ENCODE measurements around the gene CRLF3. TPM values are rescaled to one million over a fixed set of nuclear protein-coding genes. Genes with fewer than 3 reads are reported as not detected.
"Not testable (repeated sequence)": the region's sequence is repeated elsewhere in the genome, so short reads cannot be mapped to it uniquely, and the experiment has no call there.

CRLF3 gene
- total RNA-seq, 6 experiments from 2014 or later: 11.6 to 13.4 (median 12.1) TPM

DNA sequence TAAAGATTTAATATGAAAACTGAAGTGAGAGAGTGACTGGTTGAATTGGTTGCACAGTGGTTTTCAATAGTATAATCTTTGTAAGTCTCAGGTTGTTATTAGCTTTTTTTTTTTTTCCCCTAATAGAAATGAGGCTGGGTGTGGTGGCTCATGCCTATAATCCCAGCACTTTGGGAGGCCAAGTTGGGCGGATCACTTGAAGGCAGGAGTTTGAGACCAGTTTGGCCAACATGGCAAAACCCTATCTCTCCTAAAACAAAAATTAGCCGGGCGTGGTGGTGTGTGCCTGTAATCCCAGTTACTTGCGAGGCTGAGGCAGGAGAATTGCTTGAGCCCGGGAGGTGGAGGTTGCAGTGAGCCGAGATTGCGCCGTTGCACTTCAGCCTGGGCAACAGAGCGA is 89.3 kb downstream of the CRLF3 start:
- not testable (repeated sequence) for H3K9me3 Mint-ChIP-seq; H3K4me3 Mint-ChIP-seq; H3K27me3 Mint-ChIP-seq (ENCODE audit: insufficient read depth); H3K27ac Mint-ChIP-seq; DNase-seq
- Mint-ChIP-seq H3K36me3 (ENCODE audit: low read depth) (peaks cover 16% of the 10 kb centered on the region), H3K4me1 (ENCODE audit: low read depth) (peaks cover 16% of the 10 kb centered on the region)

DNA sequence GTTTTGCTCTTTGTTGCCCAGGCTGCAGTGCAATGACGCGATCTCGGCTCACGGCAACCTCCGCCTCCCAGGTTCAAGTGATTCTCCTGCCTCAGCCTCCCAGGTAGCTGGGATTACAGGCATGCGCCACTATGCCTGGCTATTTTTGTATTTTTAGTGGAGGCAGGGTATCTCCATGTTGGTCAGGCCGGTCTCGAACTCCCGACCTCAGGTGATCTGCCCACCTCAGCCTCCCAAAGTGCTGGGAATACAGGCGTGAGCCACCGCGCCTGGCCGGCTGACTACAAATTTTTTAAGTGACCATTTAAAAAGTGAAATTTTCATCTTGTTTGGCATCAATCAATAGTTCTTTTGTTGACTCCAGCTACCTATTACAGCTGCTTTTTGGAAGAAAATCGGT is 90.3 kb downstream of the CRLF3 start:
- DNase-seq; H3K27me3 Mint-ChIP-seq (ENCODE audit: insufficient read depth); H3K27ac Mint-ChIP-seq; H3K9me3 Mint-ChIP-seq: not testable (repeated sequence)
- peak overlapping the region; percentile 90 for H3K4me3 Mint-ChIP-seq
- peaks cover 13% of the 10 kb centered on the region for H3K36me3 Mint-ChIP-seq (ENCODE audit: low read depth)
- H3K4me1 Mint-ChIP-seq (ENCODE audit: low read depth): peaks cover 14% of the 10 kb centered on the region

Other genes with a start within 250 kb of the CRLF3 start
- 1 to 10 TPM; 2.2 to 4.7 (median 4.0) TPM for gene ATAD5, start 7.3 kb upstream of the CRLF3 start, total RNA-seq (2021; fragmentation: NEBNext Ultra II Directional; extraction: Animal tissue kit (Norgen Biotek cat#: 25700))
- 10 to 100 TPM; 12.7 to 14.5 (median 13.5) TPM for gene TEFM, start 81.5 kb upstream of the CRLF3 start, total RNA-seq (2021; fragmentation: NEBNext Ultra II Directional; extraction: Animal tissue kit (Norgen Biotek cat#: 25700))
- gene ADAP2, start 97.3 kb upstream of the CRLF3 start, total RNA-seq (2021; fragmentation: NEBNext Ultra II Directional; extraction: Animal tissue kit (Norgen Biotek cat#: 25700)): under 1 TPM; 0.12 to 0.61 (median 0.37) TPM
- gene RNF135, start 146.3 kb upstream of the CRLF3 start, total RNA-seq (2021; fragmentation: NEBNext Ultra II Directional; extraction: Animal tissue kit (Norgen Biotek cat#: 25700)): 10 to 100 TPM; 10.4 to 12.1 (median 11.8) TPM

Measured in HFFc6 (cell line).